OCI-LY3 (cell line): ENCODE results near the gene SART1.

ENCODE experiments used
- H2AFZ ChIP-seq: fragments of 200-600, 300-600 bp; shearing (Covaris generic); 2 replicates; pipeline ENCODE4 v1.6.0; 2014; ENCODE audit warnings: antibody characterized with exemption, low read depth, low read length
- H3K27ac ChIP-seq: fragments of 200-600, 300-600 bp; sonication (generic); 2 replicates; pipeline ENCODE4 v1.5.1; 2014; ENCODE audit warnings: mild to moderate bottlenecking, low read length, moderate library complexity, mixed read lengths
- H3K27me3 ChIP-seq: fragments of 200-600, 300-600 bp; sonication (generic); 2 replicates; pipeline ENCODE4 v1.6.1; 2014; ENCODE audit warnings: low read depth, low read length, mixed read lengths
- H3K36me3 ChIP-seq: fragments of 200-600, 300-600 bp; sonication (generic); replicated peaks from 2 replicates; pipeline ENCODE3; 2014; ENCODE audit warnings: low read depth, low read length, mixed read lengths
- H3K4me1 ChIP-seq: fragments of 300-600, 200-600 bp; sonication (generic); 2 replicates; pipeline ENCODE4 v1.6.1; 2014; ENCODE audit warnings: low read length, mixed read lengths
- H3K4me2 ChIP-seq: fragments of 200-600, 300-600 bp; sonication (generic); 2 replicates; pipeline ENCODE4 v1.6.1; 2014; ENCODE audit warnings: low read length, mixed read lengths
- H3K4me3 ChIP-seq: fragments of 300-600, 200-600 bp; sonication (generic); 2 replicates; pipeline ENCODE4 v1.5.1; 2014; ENCODE audit warnings: antibody characterized with exemption, mild to moderate bottlenecking, low read length, moderate library complexity
- H3K79me2 ChIP-seq: fragments of 300-600, 200-600 bp; shearing (Covaris generic); 2 replicates; pipeline ENCODE4 v1.6.1; 2014; ENCODE audit warnings: mild to moderate bottlenecking, low read length, mixed read lengths
- H3K9ac ChIP-seq: fragments of 300-600, 200-600 bp; shearing (Covaris generic); 2 replicates; pipeline ENCODE4 v1.6.0; 2014; ENCODE audit warnings: mild to moderate bottlenecking, low read length, moderate library complexity
- H3K9me3 ChIP-seq: fragments of 200-600, 300-600 bp; shearing (Covaris generic); 2 replicates; pipeline ENCODE4 v1.6.1; 2014; ENCODE audit warnings: low read length, mixed read lengths; ENCODE audit not compliant: insufficient read depth
- H4K20me1 ChIP-seq: fragments of 200-600, 300-600 bp; sonication (generic); 2 replicates; pipeline ENCODE4 v1.6.1; 2016; ENCODE audit warnings: low read length, mixed read lengths; ENCODE audit not compliant: insufficient read depth
- EZH2phosphoT487 ChIP-seq: fragments of 200-600 bp; shearing (Covaris generic); IDR thresholded peaks from 2 replicates; pipeline ENCODE4 v1.6.1; 2018; ENCODE audit warnings: antibody characterized with exemption, mixed run types, low read depth
- TF ChIP-seq, protein P1 (sequence below): fragments of 200-600, 300-600 bp; sonication (generic); IDR thresholded peaks from 2 replicates; pipeline ENCODE4 v1.5.1; 2014; ENCODE audit warnings: antibody characterized with exemption, low read length, low read depth

SART1 gene

GRCh38 chr11:65975771-65976170 lies 14.2 kb downstream of the SART1 start:
- H3K9ac ChIP-seq, result no peak overlapping the region
- peaks cover 28% of the 10 kb centered on the region for H3K36me3 ChIP-seq
- no peak overlapping the region for H2AFZ ChIP-seq
- H3K4me1 ChIP-seq, result no peaks in the 10 kb centered on the region
- H3K4me3 ChIP-seq, result no peak overlapping the region
- H3K27ac ChIP-seq, result no peak overlapping the region
- H3K9me3 ChIP-seq, result no peaks in the 10 kb centered on the region
- H4K20me1 ChIP-seq, result no peaks in the 10 kb centered on the region
- no peaks in the 10 kb centered on the region for H3K27me3 ChIP-seq
- H3K79me2 ChIP-seq, result no peaks in the 10 kb centered on the region
- no peak overlapping the region for H3K4me2 ChIP-seq
- no peak for TF ChIP-seq EZH2phosphoT487
- TF ChIP-seq, protein P1, sequence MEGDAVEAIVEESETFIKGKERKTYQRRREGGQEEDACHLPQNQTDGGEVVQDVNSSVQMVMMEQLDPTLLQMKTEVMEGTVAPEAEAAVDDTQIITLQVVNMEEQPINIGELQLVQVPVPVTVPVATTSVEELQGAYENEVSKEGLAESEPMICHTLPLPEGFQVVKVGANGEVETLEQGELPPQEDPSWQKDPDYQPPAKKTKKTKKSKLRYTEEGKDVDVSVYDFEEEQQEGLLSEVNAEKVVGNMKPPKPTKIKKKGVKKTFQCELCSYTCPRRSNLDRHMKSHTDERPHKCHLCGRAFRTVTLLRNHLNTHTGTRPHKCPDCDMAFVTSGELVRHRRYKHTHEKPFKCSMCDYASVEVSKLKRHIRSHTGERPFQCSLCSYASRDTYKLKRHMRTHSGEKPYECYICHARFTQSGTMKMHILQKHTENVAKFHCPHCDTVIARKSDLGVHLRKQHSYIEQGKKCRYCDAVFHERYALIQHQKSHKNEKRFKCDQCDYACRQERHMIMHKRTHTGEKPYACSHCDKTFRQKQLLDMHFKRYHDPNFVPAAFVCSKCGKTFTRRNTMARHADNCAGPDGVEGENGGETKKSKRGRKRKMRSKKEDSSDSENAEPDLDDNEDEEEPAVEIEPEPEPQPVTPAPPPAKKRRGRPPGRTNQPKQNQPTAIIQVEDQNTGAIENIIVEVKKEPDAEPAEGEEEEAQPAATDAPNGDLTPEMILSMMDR, result no peak

DNA sequence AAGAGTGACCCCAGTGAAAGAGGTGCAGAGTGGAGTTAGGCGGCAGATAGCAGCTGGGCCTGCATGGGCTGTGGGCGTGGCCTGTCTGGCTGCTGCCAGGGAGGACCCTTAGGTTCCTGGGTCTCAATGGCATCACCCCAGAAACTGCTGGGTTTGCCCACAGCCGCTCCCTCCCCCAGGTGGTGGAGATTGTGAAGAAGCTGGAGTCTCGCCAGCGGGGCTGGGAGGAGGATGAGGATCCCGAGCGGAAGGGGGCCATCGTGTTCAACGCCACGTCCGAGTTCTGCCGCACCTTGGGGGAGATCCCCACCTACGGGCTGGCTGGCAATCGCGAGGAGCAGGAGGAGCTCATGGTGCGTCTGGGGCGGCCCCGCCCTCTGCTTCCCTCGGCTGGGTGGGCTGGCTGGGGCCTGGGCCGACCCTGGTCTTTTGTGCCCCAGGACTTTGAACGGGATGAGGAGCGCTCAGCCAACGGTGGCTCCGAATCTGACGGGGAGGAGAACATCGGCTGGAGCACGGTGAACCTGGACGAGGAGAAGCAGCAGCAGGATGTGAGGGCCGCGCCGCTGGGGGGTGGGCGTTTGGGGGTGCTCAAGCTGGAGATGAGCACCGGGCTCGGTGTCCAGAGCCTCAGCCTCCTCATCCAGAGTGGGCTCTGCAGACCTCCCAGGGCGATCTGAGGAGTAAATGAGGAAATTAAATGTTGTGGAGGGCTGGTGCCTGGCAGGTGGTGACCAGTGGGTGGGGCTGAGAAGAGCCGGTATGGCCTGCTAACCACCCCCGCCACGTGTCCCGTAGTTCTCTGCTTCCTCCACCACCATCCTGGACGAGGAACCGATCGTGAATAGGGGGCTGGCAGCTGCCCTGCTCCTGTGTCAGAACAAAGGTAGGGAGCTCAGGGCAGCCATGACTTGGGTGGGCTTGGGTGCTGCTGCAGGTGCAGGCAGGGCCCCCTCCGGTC lies 15.0 kb downstream of the SART1 start:
- H3K4me3 ChIP-seq, result no peak overlapping the region
- no peaks in the 10 kb centered on the region for H3K27me3 ChIP-seq
- H3K79me2 ChIP-seq, result no peaks in the 10 kb centered on the region
- no peaks in the 10 kb centered on the region for H3K9me3 ChIP-seq
- H3K36me3 ChIP-seq, result peaks cover 28% of the 10 kb centered on the region
- no peak overlapping the region for H3K4me2 ChIP-seq
- TF ChIP-seq, protein P1, result no peak
- no peak for TF ChIP-seq EZH2phosphoT487
- H3K27ac ChIP-seq, result no peak overlapping the region
- no peak overlapping the region for H2AFZ ChIP-seq
- no peaks in the 10 kb centered on the region for H3K4me1 ChIP-seq
- H4K20me1 ChIP-seq, result no peaks in the 10 kb centered on the region
- H3K9ac ChIP-seq, result no peak overlapping the region

DNA sequence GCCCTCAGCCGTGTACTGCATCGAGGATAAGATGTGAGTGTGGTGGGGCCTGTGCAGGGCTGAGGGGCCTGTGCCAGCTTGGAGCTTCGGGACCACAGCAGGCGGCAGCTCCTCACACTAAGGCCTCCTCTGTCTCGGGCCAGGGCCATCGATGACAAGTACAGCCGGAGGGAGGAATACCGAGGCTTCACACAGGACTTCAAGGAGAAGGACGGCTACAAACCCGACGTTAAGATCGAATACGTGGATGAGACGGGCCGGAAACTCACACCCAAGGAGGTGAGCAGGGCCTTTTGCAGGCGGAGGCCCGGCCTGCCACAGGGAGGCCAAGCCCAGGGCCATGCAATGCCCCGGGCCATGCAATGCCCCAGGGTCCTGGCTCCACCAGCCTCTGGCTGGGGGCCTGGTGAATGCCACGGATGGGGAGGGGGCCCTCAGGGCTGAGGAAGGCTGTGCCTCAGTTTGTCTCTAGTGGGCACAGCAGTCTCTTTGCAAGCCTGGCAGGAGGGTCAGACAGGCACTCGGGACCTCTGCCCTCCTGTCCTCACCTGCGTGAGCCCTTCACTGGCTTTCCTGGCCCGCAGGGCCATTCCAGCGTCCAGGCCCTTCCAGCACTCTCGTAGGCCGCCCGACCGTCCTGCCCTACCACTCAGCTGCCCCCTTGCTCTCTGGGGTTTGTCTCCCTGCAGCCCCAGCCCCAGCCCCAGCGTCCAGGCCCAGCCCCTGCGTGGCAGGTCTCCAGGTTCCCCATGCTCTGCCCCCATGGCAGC lies 16.3 kb downstream of the SART1 start:
- no peak overlapping the region for H3K4me3 ChIP-seq
- no peak for TF ChIP-seq EZH2phosphoT487
- TF ChIP-seq, protein P1, result no peak
- no peak overlapping the region for H3K4me2 ChIP-seq
- no peaks in the 10 kb centered on the region for H3K4me1 ChIP-seq
- H3K9ac ChIP-seq, result no peak overlapping the region
- H3K27me3 ChIP-seq, result no peaks in the 10 kb centered on the region
- H4K20me1 ChIP-seq, result no peaks in the 10 kb centered on the region
- no peak overlapping the region for H3K27ac ChIP-seq
- H3K36me3 ChIP-seq, result peaks cover 23% of the 10 kb centered on the region
- H3K9me3 ChIP-seq, result no peaks in the 10 kb centered on the region
- H2AFZ ChIP-seq, result no peak overlapping the region
- H3K79me2 ChIP-seq, result no peaks in the 10 kb centered on the region
